Measurements from ENCODE around the gene TNIP1.

TNIP1 gene

GRCh38 chr5:151062405-151063141 is 18.3 kb downstream of the TNIP1 start:
- no peak for DNase-seq

- no peak for DNase-seq
These were observed 20.1 kb downstream of the TNIP1 start for GRCh38 chr5:151060742-151061141.

GRCh38 chr5:151058891-151059489 is 21.8 kb downstream of the TNIP1 start:
- DNase-seq, result no peak

GRCh38 chr5:151058301-151058700 is 22.5 kb downstream of the TNIP1 start:
- DNase-seq, result no peak

DNA sequence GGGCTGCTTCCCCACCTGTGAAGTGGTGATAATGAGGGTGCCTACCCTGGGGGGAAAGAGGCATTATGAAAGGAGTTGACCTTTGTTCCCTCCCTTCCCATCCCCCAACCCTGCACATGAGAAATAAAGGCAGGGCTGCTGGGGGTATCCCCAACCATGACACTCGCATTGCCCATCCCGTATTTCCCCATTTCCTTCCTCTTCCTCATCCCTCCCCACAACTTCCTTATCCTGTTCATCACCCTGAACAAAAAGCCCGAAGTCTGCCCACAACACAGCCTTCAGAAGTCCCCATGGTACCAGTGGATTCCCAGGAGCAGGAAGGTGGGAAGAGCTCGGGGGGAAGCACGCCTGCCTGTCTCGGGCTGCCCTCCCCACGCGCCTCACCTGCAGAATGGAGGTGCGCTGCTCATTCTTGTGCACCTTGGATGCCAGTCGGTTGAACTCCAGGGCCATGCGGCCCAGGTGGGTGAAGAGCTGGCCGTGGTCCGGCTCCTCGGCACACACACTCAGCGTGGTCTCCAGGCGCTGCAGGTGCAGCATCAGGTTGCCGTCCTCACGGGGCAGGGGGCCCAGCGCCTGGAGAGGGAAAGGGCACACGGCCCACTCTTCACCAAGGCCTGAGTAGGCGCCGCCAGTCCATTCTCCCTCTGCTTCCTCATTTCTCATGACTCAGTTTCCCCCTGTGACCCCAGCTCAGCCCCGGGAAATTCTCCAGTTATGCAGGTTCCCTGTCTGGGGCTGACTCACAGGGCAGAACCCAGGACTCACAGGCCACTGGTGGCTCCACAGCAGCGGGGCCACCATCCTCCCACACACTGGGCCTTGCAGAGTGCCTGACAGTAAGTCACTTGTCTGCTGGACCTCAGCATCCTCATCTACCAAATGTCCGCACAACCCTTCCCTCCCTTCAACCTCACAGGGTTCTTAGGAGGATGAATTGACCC is 24.2 kb downstream of the TNIP1 start:
- DNase-seq, result no peak

DNA sequence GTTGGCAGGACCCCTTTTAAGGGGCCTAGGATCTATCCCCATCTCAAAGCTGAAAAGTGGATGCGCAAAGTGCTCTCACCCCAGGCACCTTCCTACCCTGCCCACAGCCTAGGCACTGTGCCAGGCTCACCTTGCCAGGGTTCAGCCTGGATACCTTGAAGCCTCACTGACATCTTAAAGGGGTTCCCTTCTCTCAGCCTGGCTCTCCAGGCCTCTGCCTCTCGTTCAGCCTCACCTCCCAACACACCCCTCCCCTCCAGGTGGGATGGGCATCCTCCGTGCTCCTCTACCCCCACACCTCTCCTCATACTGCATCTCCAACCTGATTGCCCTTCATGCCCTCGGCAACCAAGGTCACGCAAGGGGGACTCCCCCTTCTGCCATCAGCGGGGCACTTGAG is 25.5 kb downstream of the TNIP1 start:
- no peak for DNase-seq

GRCh38 chr5:151054709-151055108 is 26.1 kb downstream of the TNIP1 start:
- no peak for DNase-seq

DNA sequence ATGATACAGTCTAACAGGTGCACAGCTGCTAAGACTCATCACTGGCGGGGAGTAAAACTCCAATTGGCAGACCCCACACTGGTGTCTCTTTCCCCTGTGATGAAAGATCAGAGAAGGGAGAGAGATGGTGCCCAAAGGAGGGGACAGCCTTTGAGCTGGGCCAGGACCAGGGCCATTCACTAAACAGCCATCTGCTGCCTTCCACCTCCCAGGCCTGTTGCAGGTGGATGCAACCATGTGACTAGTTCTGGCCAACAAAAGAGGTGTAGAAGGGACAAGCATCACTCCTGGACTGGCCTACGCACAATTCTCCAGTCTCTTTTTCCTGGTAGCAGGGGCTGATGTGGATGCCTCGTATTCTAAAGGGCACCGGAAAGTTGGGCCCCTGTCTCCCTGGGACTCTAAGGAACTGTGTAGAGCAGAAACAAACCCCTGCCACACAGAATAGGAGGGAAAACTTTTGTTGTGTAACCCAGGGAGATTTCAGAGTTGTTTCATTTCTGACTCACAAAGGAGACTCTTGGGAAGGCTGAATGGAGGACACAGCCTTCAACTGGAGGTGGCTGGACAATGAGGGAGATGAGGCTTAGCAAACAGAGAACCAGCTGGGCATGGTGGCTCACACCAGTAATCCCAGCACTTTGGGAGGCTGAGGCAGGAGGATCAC is 26.9 kb downstream of the TNIP1 start:
- DNase-seq, result no peak

GRCh38 chr5:151052836-151053235 is 28.0 kb downstream of the TNIP1 start:
- DNase-seq, result no peak

GRCh38 chr5:151051931-151052608 is 28.8 kb downstream of the TNIP1 start:
- DNase-seq, result no peak

DNA sequence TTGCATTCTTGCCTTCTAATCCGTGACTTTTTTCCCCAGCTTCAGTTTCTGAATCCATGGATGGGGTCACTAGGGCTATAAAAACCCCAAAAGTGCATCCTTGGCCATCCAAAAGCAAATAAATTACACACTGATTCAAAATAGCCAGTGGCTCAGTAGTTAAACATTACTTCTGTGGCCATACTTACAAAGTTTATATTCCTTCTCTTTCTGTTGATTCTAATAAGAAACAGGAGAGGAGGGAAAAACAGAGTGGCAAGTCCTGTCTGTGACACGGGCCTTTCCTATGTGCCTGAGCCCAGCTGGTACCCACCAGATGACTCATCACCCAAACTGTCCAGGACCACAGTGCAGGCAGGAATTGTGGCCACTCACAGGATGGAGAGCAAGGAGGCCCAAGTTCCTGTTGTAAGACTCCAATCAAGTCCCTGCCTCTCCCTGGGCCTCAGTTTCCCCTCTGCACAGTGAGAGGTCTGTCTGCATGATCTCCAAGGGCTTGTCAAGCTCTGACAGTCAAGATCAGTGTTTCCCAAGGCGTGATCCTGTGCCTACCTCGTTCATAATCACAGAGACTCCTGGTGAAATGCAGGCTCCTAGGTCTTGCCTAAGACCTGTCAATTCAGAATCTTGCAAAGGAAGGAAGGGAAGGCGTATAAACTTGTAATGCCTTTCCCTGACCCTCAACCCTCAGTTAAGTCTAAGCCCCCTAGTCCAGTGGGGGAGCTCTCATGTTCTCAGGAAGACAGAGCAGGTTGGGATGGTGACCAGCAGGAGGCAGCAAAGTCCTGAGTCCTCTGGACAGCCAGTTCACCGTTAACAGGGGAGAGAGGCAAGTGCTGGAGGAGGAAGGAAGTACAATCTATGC is 29.5 kb downstream of the TNIP1 start:
- DNase-seq, result no peak

DNA sequence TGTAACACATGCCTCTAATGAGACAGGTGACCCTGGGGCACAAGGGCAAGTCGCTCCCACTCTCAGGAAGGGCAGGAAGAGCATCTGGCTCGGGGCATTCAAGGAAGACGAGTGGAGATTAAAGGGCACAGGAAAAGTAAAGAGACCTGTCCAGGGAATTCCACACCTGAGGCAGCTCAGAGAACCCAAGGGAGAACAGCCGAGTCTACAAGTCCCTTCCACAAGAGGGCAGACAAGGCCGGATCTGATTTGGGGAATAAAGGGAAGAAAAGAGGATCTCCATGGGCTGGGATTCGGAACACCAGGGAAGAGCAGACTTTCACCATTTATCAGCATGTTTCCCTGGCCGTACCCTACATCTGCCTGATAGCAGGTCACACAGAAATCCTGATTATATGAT is 32.3 kb downstream of the TNIP1 start:
- DNase-seq, result no peak

- DNase-seq, result no peak
These were observed 32.9 kb downstream of the TNIP1 start for GRCh38 chr5:151047814-151048425.

- no peak for DNase-seq
These were observed 38.3 kb downstream of the TNIP1 start for GRCh38 chr5:151042453-151043093.

GRCh38 chr5:151041577-151042268 is 39.1 kb downstream of the TNIP1 start:
- DNase-seq, result no peak

DNA sequence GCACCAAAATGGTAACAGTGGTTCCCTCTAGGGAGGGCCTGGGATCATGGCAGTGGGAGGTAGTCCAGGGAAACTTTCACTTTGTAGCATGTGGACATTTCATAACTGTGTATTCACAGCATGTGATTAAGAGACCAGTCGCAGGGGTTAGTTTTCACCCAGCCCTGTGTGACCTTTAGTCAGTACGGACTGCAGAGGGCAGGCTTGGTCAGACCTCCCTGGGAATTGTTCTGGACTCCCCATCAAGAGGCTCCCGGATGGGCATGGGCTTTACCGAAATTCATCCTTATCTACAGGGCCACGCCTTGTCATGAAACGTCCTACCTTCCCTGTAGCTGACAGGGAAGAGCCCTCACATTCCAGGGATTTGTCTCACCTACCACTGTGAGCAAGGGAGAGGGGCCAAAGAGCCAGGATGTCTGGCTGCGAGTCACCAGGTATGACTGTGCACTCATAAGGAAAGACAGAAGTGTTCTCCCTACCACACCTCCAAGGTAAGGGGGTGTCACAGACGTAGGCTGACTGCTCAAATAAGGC is 40.6 kb downstream of the TNIP1 start:
- DNase-seq, result no peak

- no peak for DNase-seq
These were observed 41.2 kb downstream of the TNIP1 start for GRCh38 chr5:151039665-151040064.

GRCh38 chr5:151038801-151039238 is 42.0 kb downstream of the TNIP1 start:
- no peak for DNase-seq

DNA sequence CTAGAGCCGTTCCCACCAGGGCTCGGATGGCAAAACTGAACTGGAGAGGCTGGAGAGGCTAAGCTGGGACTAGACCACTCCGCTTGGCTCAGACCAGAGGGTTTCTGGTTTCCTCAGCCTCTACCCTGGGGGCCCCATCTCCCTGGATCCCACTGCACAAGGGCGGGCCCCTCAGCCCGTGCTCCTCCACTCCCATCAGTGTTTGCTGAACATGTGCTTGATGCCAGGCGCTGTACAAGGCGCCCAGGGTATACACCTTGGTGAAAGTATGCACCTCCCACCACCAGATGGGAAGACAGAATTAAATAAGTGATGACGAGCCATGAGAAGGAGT is 42.5 kb downstream of the TNIP1 start:
- DNase-seq, result no peak
